ENCODE data around the gene FLVCR1. TPM values are rescaled to one million over a fixed set of nuclear protein-coding genes. Genes with fewer than 3 reads are reported as not detected.

Gene FLVCR1
- total RNA-seq (2013) = 10.0 TPM
- 1 to 10 TPM; 1.8 to 5.5 (median 2.8) TPM for polyA plus RNA-seq
- 6.8 and 7.1 TPM in 2 replicates for polyA minus RNA-seq
- 7.5 to 27.2 (median 18.7) reads per million in 11 experiments for total RNA-seq

DNA sequence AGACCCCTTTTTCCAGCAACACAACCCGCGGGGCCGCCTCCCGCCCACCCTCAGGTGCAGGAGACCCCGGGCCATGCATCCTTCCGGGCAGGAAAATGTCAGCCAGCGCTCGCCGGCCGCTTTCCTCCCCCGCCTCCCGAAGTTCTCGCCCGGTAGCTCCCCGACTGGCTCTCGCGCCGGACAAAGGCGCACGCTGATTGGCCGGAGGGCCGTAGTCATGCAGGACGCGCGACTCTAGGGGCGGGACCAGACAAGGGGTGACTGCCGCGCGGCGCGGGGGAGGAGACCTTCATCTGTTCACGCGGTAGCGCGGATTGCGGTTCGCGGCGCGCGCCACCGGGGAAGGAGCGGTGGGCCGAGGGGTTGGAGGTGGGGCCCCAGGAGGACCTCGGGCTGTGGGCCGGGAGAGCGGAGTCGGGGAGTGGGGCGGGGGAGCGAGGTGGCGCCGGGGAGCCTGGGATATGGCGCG lies at the start of gene FLVCR1:
Gene FLVCR1, plus strand, starts transcription at position 284 of the 469 bp plus-strand sequence. Its CDS starts 178 bp downstream, at position 462.
- peak within 1 kb of the TSS; percentile 96 to 98 for H3K4me3 Mint-ChIP-seq
- H3K4me3 ChIP-seq (replicated peaks in 1 of 3; ENCODE audit: low read depth in 2 of 3, low read length in 3 of 3) = peak within 1 kb of the TSS; percentile 58 to 86 (median 85)
- H3K9ac ChIP-seq (ENCODE audit: insufficient read depth, low read length, poor library complexity, severe bottlenecking) = peak within 1 kb of the TSS; percentile 87
- peaks cover 39% of the 10 kb centered on the region for H3K79me2 ChIP-seq (ENCODE audit: insufficient read depth, low read length)
- H3K27ac ChIP-seq (ENCODE audit: low read depth in 1 of 2, low read length in 2 of 2) = peak within 1 kb of the TSS; percentile 75 to 93
- H2AFZ ChIP-seq (ENCODE audit: insufficient read depth, low read depth, low read length, poor library complexity, severe bottlenecking) = peak within 1 kb of the TSS; percentile 91
- peaks cover 46 to 51% of the 10 kb centered on the region in 2 donors for H3K4me1 ChIP-seq (ENCODE audit: control insufficient read depth in 1 of 2, insufficient read depth in 2 of 2, low read length in 2 of 2)
- H3K27me3 ChIP-seq (ENCODE audit: control insufficient read depth in 2 of 2, insufficient read depth in 2 of 2, low read length in 2 of 2) = no peaks in the 10 kb centered on the region
- H4K20me1 ChIP-seq (ENCODE audit: insufficient read depth, low read length) = no peaks in the 10 kb centered on the region
- peak within 1 kb of the TSS; percentile 90 for H3K4me2 ChIP-seq (replicated peaks; ENCODE audit: extremely low read depth, low read length, poor library complexity, severe bottlenecking)
- TF ChIP-seq, protein P1, sequence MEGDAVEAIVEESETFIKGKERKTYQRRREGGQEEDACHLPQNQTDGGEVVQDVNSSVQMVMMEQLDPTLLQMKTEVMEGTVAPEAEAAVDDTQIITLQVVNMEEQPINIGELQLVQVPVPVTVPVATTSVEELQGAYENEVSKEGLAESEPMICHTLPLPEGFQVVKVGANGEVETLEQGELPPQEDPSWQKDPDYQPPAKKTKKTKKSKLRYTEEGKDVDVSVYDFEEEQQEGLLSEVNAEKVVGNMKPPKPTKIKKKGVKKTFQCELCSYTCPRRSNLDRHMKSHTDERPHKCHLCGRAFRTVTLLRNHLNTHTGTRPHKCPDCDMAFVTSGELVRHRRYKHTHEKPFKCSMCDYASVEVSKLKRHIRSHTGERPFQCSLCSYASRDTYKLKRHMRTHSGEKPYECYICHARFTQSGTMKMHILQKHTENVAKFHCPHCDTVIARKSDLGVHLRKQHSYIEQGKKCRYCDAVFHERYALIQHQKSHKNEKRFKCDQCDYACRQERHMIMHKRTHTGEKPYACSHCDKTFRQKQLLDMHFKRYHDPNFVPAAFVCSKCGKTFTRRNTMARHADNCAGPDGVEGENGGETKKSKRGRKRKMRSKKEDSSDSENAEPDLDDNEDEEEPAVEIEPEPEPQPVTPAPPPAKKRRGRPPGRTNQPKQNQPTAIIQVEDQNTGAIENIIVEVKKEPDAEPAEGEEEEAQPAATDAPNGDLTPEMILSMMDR (IDR thresholded peaks at IDR 0.05) = no peak
- H3K36me3 Mint-ChIP-seq = peaks cover 4% of the 10 kb centered on the region in 2 donors
- no peaks in the 10 kb centered on the region for H3K36me3 ChIP-seq (replicated peaks in 1 of 2; ENCODE audit: control insufficient read depth in 1 of 2, insufficient read depth in 2 of 2, low read length in 2 of 2)
- peaks cover 0 to under 1% (median 0%) of the 10 kb centered on the region in 7 donors for H3K9me3 Mint-ChIP-seq
- peak; percentile 91 to 93 (median 91) for DNase-seq
- H3K4me1 Mint-ChIP-seq = peaks cover 15% of the 10 kb centered on the region
- H3K27ac Mint-ChIP-seq = peak within 1 kb of the TSS; percentile 96 to 99 (median 98)
- H3K9me3 ChIP-seq (replicated peaks in 1 of 2; ENCODE audit: control insufficient read depth in 1 of 2, insufficient read depth in 1 of 2, low read length in 2 of 2) = no peaks in the 10 kb centered on the region
- intact Hi-C loops (cut with micrococcal nuclease) = loop anchor here (5.0 to 10.0 kb wide), 4 partner anchors 63 to 157 kb away; partner anchors contain the start of genes NSL1 (in 2 of the 2), TATDN3 (in 2 of the 2) and ANGEL2 (in 1 of the 2)
- H3K27me3 Mint-ChIP-seq (ENCODE audit: low read depth in 3 of 3) = peaks cover 0 to 2% (median 0%) of the 10 kb centered on the region in 3 donors
- WGBS (ENCODE audit: insufficient coverage) = under 1% methylated on average over 54 of the region's 54 CpGs

DNA sequence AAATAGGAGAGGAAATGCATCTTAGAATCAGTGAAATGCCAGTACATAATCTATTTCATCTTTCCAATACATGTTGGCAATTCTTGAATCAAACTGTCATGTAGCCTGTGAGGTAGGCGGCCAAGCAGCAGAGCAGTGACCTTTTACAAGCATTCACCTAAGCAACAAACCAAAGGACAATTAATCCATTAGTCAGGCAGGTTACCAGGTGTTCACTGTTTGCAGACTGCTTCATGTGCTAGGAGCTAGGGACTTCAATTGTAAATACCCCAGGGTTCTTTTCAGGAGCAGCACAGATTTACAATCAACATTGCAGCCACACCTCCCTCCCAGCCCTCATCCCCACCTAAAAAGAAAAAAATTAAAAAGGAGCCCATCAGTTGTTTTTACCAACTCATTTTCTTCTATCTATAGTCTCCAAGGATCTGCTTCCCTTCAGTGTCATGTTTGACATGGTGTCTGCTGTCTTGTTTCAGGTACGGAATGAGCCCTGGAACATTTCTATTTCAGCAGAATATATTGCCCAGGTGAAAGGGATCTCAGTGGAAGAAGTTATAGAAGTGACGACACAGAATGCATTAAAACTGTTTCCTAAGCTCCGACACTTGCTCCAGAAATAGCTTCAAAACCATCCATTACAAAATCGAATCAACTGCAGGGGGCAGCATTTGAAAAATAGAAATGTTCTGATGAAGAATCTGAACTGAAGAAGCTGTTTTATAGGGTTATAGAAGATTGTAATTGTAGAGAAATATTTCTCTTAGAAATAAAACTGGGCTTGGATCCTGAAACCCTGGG lies 43.3 kb upstream of the FLVCR1 start:
- Histone ChIP-seq H3K36me3 (replicated peaks in 1 of 2; ENCODE audit: control insufficient read depth in 1 of 2, insufficient read depth in 2 of 2, low read length in 2 of 2) (peaks cover 6 to 19% of the 10 kb centered on the region in 2 donors), H3K4me1 (ENCODE audit: control insufficient read depth in 1 of 2, insufficient read depth in 2 of 2, low read length in 2 of 2) (peaks cover 9% of the 10 kb centered on the region in 2 donors), H3K4me3 (replicated peaks in 1 of 3; ENCODE audit: low read depth in 2 of 3, low read length in 3 of 3) (no peak overlapping the region), H3K9me3 (replicated peaks in 1 of 2; ENCODE audit: control insufficient read depth in 1 of 2, insufficient read depth in 1 of 2, low read length in 2 of 2) (no peaks in the 10 kb centered on the region), H4K20me1 (ENCODE audit: insufficient read depth, low read length) (no peaks in the 10 kb centered on the region), H3K4me2 (replicated peaks; ENCODE audit: extremely low read depth, low read length, poor library complexity, severe bottlenecking) (no peak overlapping the region), H3K9ac (ENCODE audit: insufficient read depth, low read length, poor library complexity, severe bottlenecking) (no peak overlapping the region), H3K27me3 (ENCODE audit: control insufficient read depth in 2 of 2, insufficient read depth in 2 of 2, low read length in 2 of 2) (no peaks in the 10 kb centered on the region), H3K79me2 (ENCODE audit: insufficient read depth, low read length) (no peaks in the 10 kb centered on the region), H2AFZ (ENCODE audit: insufficient read depth, low read depth, low read length, poor library complexity, severe bottlenecking) (no peak overlapping the region), H3K27ac (ENCODE audit: low read depth in 1 of 2, low read length in 2 of 2) (no peak overlapping the region)
- TF ChIP-seq, protein P1 (IDR thresholded peaks at IDR 0.05) = no peak
- Mint-ChIP-seq H3K36me3 (peaks cover 21 to 23% of the 10 kb centered on the region in 2 donors), H3K4me1 (peaks cover 13% of the 10 kb centered on the region), H3K9me3 (peaks cover 0 to 2% (median 0%) of the 10 kb centered on the region in 7 donors), H3K27ac (peak overlapping the region in 1 of 7 donors; percentile 20), H3K4me3 (no peak overlapping the region), H3K27me3 (ENCODE audit: low read depth in 3 of 3) (no peaks in the 10 kb centered on the region)
- intact Hi-C loops (cut with micrococcal nuclease) = no loop called here
- DNase-seq = no peak
- 100% methylated on average over 1 of the region's 5 CpGs for WGBS (ENCODE audit: insufficient coverage)

Data from CD14-positive monocyte (primary cell).